HAP-1 (cell line): ENCODE measurements around the gene SPRR2B.
"Not testable (repeated sequence)": the region's sequence is repeated elsewhere in the genome, so short reads cannot be mapped to it uniquely, and the experiment has no call there.

Experiments used
- DNase-seq, 2 experiments: peaks; one replicate each; pipeline ENCODE4 v3.0.0-alpha.2; 2016 to 2020; ENCODE audit warnings: low spot score in 2 of 2
- H3K27me3 ChIP-seq: fragments of 250-450 bp; sonication (Bioruptor Pico); 2 replicates; pipeline ENCODE4 v1.5.1; 2020; ENCODE audit warnings: low read depth, mild to moderate bottlenecking, moderate library complexity
- H3K36me3 ChIP-seq: fragments of 250-450 bp; sonication (Bioruptor Pico); replicated peaks from 2 replicates; pipeline ENCODE4 v1.5.1; 2020; ENCODE audit warnings: mild to moderate bottlenecking
- H3K4me1 ChIP-seq: fragments of 250-450 bp; sonication (Bioruptor Pico); 2 replicates; pipeline ENCODE4 v1.5.1; 2020; ENCODE audit warnings: mild to moderate bottlenecking
- H3K4me3 ChIP-seq: fragments of 250-450 bp; sonication (Bioruptor Pico); 2 replicates; pipeline ENCODE4 v1.5.1; 2020; ENCODE audit warnings: mild to moderate bottlenecking, moderate library complexity
- H3K9me3 ChIP-seq: fragments of 250-450 bp; sonication (Bioruptor Pico); 2 replicates; pipeline ENCODE4 v1.5.1; 2020; ENCODE audit warnings: mild to moderate bottlenecking, moderate library complexity
- in situ Hi-C: fragments of 300-500 bp; cut with MboI; formaldehyde crosslinking; loops from 3 replicates; pipeline ENCODE4 v1.14.3; 2020; ENCODE audit warnings: low sequenced_read_pairs, inconsistent platforms, mixed read lengths

Gene SPRR2B

GRCh38 chr1:153058826-153059784 is 12.3 kb downstream of the SPRR2B start:
- no peak for DNase-seq
- Histone ChIP-seq H3K36me3 (no peaks in the 10 kb centered on the region), H3K4me1 (no peaks in the 10 kb centered on the region), H3K9me3 (no peaks in the 10 kb centered on the region), H3K27me3 (no peaks in the 10 kb centered on the region), H3K4me3 (no peak overlapping the region)
- in situ Hi-C loops, result no loop called here

GRCh38 chr1:153058154-153058553 is 13.3 kb downstream of the SPRR2B start:
- H3K4me1 ChIP-seq, result no peaks in the 10 kb centered on the region
- in situ Hi-C loops, result no loop called here
- H3K36me3 ChIP-seq, result no peaks in the 10 kb centered on the region
- H3K9me3 ChIP-seq, result no peaks in the 10 kb centered on the region
- H3K4me3 ChIP-seq, result no peak overlapping the region
- no peak for DNase-seq
- H3K27me3 ChIP-seq, result no peaks in the 10 kb centered on the region

- in situ Hi-C loops, result no loop called here
- Histone ChIP-seq H3K36me3 (no peaks in the 10 kb centered on the region), H3K4me3 (no peak within 1 kb of the TSS), H3K27me3 (no peaks in the 10 kb centered on the region), H3K9me3 (no peaks in the 10 kb centered on the region), H3K4me1 (no peaks in the 10 kb centered on the region)
- DNase-seq, result no peak
Measured at GRCh38 chr1:153057375-153057774, 14.0 kb downstream of the SPRR2B start, which contains the start of gene SPRR2A. TSS of gene SPRR2A (minus strand) at chr1:153057512. CDS start at chr1:153056735, 777 bp downstream.

GRCh38 chr1:153056111-153056510 is 15.3 kb downstream of the SPRR2B start:
- H3K4me1 ChIP-seq, H3K36me3 ChIP-seq, DNase-seq, H3K9me3 ChIP-seq, H3K27me3 ChIP-seq, in situ Hi-C loops, H3K4me3 ChIP-seq: not testable (repeated sequence)

- Histone ChIP-seq H3K4me1 (no peaks in the 10 kb centered on the region), H3K9me3 (no peaks in the 10 kb centered on the region), H3K27me3 (no peaks in the 10 kb centered on the region), H3K36me3 (no peaks in the 10 kb centered on the region), H3K4me3 (no peak overlapping the region)
- DNase-seq, result no peak
- in situ Hi-C loops, result no loop called here
Measured at GRCh38 chr1:153049211-153049610, 22.2 kb downstream of the SPRR2B start.

GRCh38 chr1:153040950-153041631 is 30.3 kb downstream of the SPRR2B start, which contains the start of gene SPRR2D:
TSS of gene SPRR2D (minus strand) at chr1:153041120. CDS start at chr1:153040346, 774 bp downstream.
- in situ Hi-C loops, result no loop called here
- DNase-seq, result no peak
- H3K27me3 ChIP-seq, result no peaks in the 10 kb centered on the region
- H3K4me3 ChIP-seq, result no peak within 1 kb of the TSS
- H3K4me1 ChIP-seq, result no peaks in the 10 kb centered on the region
- H3K36me3 ChIP-seq, result no peaks in the 10 kb centered on the region
- no peaks in the 10 kb centered on the region for H3K9me3 ChIP-seq

- in situ Hi-C loops, result no loop called here
- no peak for DNase-seq
- Histone ChIP-seq H3K27me3 (no peaks in the 10 kb centered on the region), H3K36me3 (no peaks in the 10 kb centered on the region), H3K9me3 (no peaks in the 10 kb centered on the region), H3K4me3 (no peak overlapping the region), H3K4me1 (no peaks in the 10 kb centered on the region)
Measured at GRCh38 chr1:153035211-153035610, 36.2 kb downstream of the SPRR2B start.

GRCh38 chr1:153032677-153033308 is 38.6 kb downstream of the SPRR2B start:
- H3K4me3 ChIP-seq, result no peak overlapping the region
- no peaks in the 10 kb centered on the region for H3K4me1 ChIP-seq
- no peaks in the 10 kb centered on the region for H3K27me3 ChIP-seq
- DNase-seq, result no peak
- no peaks in the 10 kb centered on the region for H3K36me3 ChIP-seq
- in situ Hi-C loops, result no loop called here
- no peaks in the 10 kb centered on the region for H3K9me3 ChIP-seq

- Histone ChIP-seq H3K36me3 (no peaks in the 10 kb centered on the region), H3K4me1 (no peaks in the 10 kb centered on the region), H3K27me3 (no peaks in the 10 kb centered on the region), H3K9me3 (no peaks in the 10 kb centered on the region), H3K4me3 (no peak overlapping the region)
- no peak for DNase-seq
- in situ Hi-C loops, result no loop called here
Measured at GRCh38 chr1:153032073-153032472, 39.3 kb downstream of the SPRR2B start.

- Histone ChIP-seq H3K36me3 (no peaks in the 10 kb centered on the region), H3K27me3 (no peaks in the 10 kb centered on the region), H3K9me3 (no peaks in the 10 kb centered on the region), H3K4me3 (no peak within 1 kb of the TSS), H3K4me1 (no peaks in the 10 kb centered on the region)
- no peak for DNase-seq
- in situ Hi-C loops, result no loop called here
Measured at GRCh38 chr1:153030895-153031294, 40.5 kb downstream of the SPRR2B start, which contains the start of gene SPRR1B. TSS of gene SPRR1B (plus strand) at chr1:153031203. CDS start at chr1:153032346, 1,143 bp downstream.

- no peak overlapping the region for H3K4me3 ChIP-seq
- in situ Hi-C loops, result no loop called here
- no peaks in the 10 kb centered on the region for H3K27me3 ChIP-seq
- H3K9me3 ChIP-seq, result no peaks in the 10 kb centered on the region
- H3K4me1 ChIP-seq, result no peaks in the 10 kb centered on the region
- no peaks in the 10 kb centered on the region for H3K36me3 ChIP-seq
- DNase-seq, result no peak
Measured at GRCh38 chr1:153028766-153029165, 42.6 kb downstream of the SPRR2B start.

GRCh38 chr1:153025797-153026196 is 45.6 kb downstream of the SPRR2B start:
- DNase-seq, result no peak
- Histone ChIP-seq H3K36me3 (no peaks in the 10 kb centered on the region), H3K9me3 (no peaks in the 10 kb centered on the region), H3K27me3 (no peaks in the 10 kb centered on the region), H3K4me1 (no peaks in the 10 kb centered on the region), H3K4me3 (no peak overlapping the region)
- in situ Hi-C loops, result no loop called here

GRCh38 chr1:153024413-153024812 is 47.0 kb downstream of the SPRR2B start:
- H3K36me3 ChIP-seq, result no peaks in the 10 kb centered on the region
- in situ Hi-C loops, result no loop called here
- no peaks in the 10 kb centered on the region for H3K9me3 ChIP-seq
- H3K27me3 ChIP-seq, result no peaks in the 10 kb centered on the region
- H3K4me3 ChIP-seq, result no peak overlapping the region
- no peak for DNase-seq
- H3K4me1 ChIP-seq, result no peaks in the 10 kb centered on the region

- Histone ChIP-seq H3K27me3 (no peaks in the 10 kb centered on the region), H3K9me3 (no peaks in the 10 kb centered on the region), H3K36me3 (no peaks in the 10 kb centered on the region), H3K4me1 (no peaks in the 10 kb centered on the region), H3K4me3 (no peak overlapping the region)
- no peak for DNase-seq
- in situ Hi-C loops, result no loop called here
Measured at GRCh38 chr1:153023109-153023508, 48.3 kb downstream of the SPRR2B start.
